GM23248 (cell line): ENCODE data around the gene ZFP82.

Experiments
- EZH2 ChIP-seq: fragments of 200-600 bp; sonication (generic); IDR thresholded peaks from 2 replicates; pipeline ENCODE4 v1.6.1; 2018; ENCODE audit warnings: antibody characterized with exemption, mild to moderate bottlenecking; ENCODE audit not compliant: insufficient read depth, poor library complexity, severe bottlenecking
- EZH2phosphoT487 ChIP-seq: fragments of 200-600 bp; sonication (generic); IDR thresholded peaks from 2 replicates; pipeline ENCODE4 v1.6.1; 2018; ENCODE audit warnings: antibody characterized with exemption, moderate library complexity, mild to moderate bottlenecking, low read depth; ENCODE audit not compliant: insufficient read depth

- TF ChIP-seq EZH2 = no peak
- TF ChIP-seq EZH2phosphoT487 = no peak
These were observed 39.6 kb downstream of the ZFP82 start, which contains the start of gene ZFP14 for GRCh38 chr19:36378625-36379509.
